HL-60 (cell line): ENCODE measurements around the gene FAM170B.

Experiments
- DNase-seq, 2 experiments: peaks; one replicate each; pipeline ENCODE4 v3.0.0-alpha.2; 2010 to 2020; ENCODE audit warnings: low read depth in 1 of 2, low spot score in 1 of 2
- H3K27ac ChIP-seq: fragments of 250-450 bp; sonication (Bioruptor Pico); replicated peaks from 2 replicates; pipeline ENCODE4 v1.5.1; 2020; ENCODE audit warnings: mild to moderate bottlenecking, moderate library complexity
- H3K27me3 ChIP-seq: fragments of 250-450 bp; sonication (Bioruptor Pico); 2 replicates; pipeline ENCODE4 v1.5.1; 2021; ENCODE audit warnings: mild to moderate bottlenecking, moderate library complexity; ENCODE audit not compliant: insufficient read depth, poor library complexity, severe bottlenecking
- H3K4me3 ChIP-seq: replicated peaks from 2 replicates; pipeline ENCODE4 v1.5.1; 2011; ENCODE audit warnings: mild to moderate bottlenecking, control low read depth, low read length; ENCODE audit not compliant: insufficient read depth
- CTCF ChIP-seq: IDR thresholded peaks from one replicate; pipeline ENCODE4 v1.5.1; 2011; ENCODE audit warnings: low read length, control low read depth, inconsistent platforms; ENCODE audit not compliant: insufficient read depth
- GABPA ChIP-seq: IDR thresholded peaks from 2 replicates; pipeline ENCODE4 v1.6.1; 2012; ENCODE audit warnings: low read depth
- POLR2AphosphoS5 ChIP-seq: IDR thresholded peaks from 2 replicates; pipeline ENCODE4 v1.6.1; 2012; ENCODE audit warnings: low read depth
- REST ChIP-seq: IDR thresholded peaks from 2 replicates; pipeline ENCODE4 v1.6.1; 2012; ENCODE audit warnings: low read depth; ENCODE audit not compliant: insufficient replicate concordance
- SPI1 ChIP-seq: IDR thresholded peaks from 2 replicates; pipeline ENCODE4 v1.6.1; 2012; ENCODE audit warnings: low read depth, mild to moderate bottlenecking, borderline replicate concordance

FAM170B gene

GRCh38 chr10:49153971-49154370, 20.1 kb upstream of the FAM170B start:
- no peak for DNase-seq
- H3K27me3 ChIP-seq: no peaks in the 10 kb centered on the region
- TF ChIP-seq SPI1: no peak
- no peak for TF ChIP-seq GABPA
- TF ChIP-seq CTCF: no peak
- no peak for TF ChIP-seq REST
- TF ChIP-seq POLR2AphosphoS5: no peak
- H3K4me3 ChIP-seq: no peak overlapping the region
- no peak overlapping the region for H3K27ac ChIP-seq

GRCh38 chr10:49153115-49153514, 19.3 kb upstream of the FAM170B start:
- H3K4me3 ChIP-seq: no peak overlapping the region
- DNase-seq: no peak
- no peaks in the 10 kb centered on the region for H3K27me3 ChIP-seq
- H3K27ac ChIP-seq: no peak overlapping the region
- TF ChIP-seq CTCF (no peak), POLR2AphosphoS5 (no peak), SPI1 (no peak), GABPA (no peak), REST (no peak)

GRCh38 chr10:49152663-49153062, 18.8 kb upstream of the FAM170B start:
- TF ChIP-seq CTCF (no peak), POLR2AphosphoS5 (no peak), SPI1 (no peak), GABPA (no peak), REST (no peak)
- no peaks in the 10 kb centered on the region for H3K27me3 ChIP-seq
- no peak overlapping the region for H3K4me3 ChIP-seq
- DNase-seq: no peak
- no peak overlapping the region for H3K27ac ChIP-seq
